Fibroblast of peridontal ligament (primary cell): ENCODE data around the gene MT1A.
A peak's percentile ranks its signal among the peaks of the same experiment; 100 is the strongest.
"Not testable (repeated sequence)": the region's sequence is repeated elsewhere in the genome, so short reads cannot be mapped to it uniquely, and the experiment has no call there.

Experiments used
- DNase-seq: peaks from one replicate; pipeline ENCODE4 v3.0.0-alpha.2; 2010; ENCODE audit errors: extremely low read depth

MT1A gene

GRCh38 chr16:56657555-56658326 lies 19.3 kb downstream of the MT1A start, which contains the start of gene MT1F:
Gene MT1F, plus strand, starts transcription at chr16:56657959. Its CDS starts 100 bp downstream, at chr16:56658059.
- DNase-seq = no peak

GRCh38 chr16:56658327-56658875 lies 19.9 kb downstream of the MT1A start:
- no peak for DNase-seq

- no peak for DNase-seq
Measured at GRCh38 chr16:56662357-56663354, 24.2 kb downstream of the MT1A start.

- no peak for DNase-seq
Measured at GRCh38 chr16:56664506-56664905, 26.0 kb downstream of the MT1A start.

GRCh38 chr16:56665286-56666261 lies 27.1 kb downstream of the MT1A start:
- DNase-seq = not testable (repeated sequence)

GRCh38 chr16:56667581-56668571 lies 29.4 kb downstream of the MT1A start, which contains the start of gene MT1G:
Gene MT1G, minus strand, starts transcription at chr16:56668065. Its CDS starts 72 bp downstream, at chr16:56667993.
- DNase-seq = no peak

- DNase-seq = no peak
Measured at GRCh38 chr16:56669005-56669839, 30.8 kb downstream of the MT1A start, which contains the start of gene MT1H. Gene MT1H, plus strand, starts transcription at chr16:56669814. Its CDS starts 71 bp downstream, at chr16:56669885.

GRCh38 chr16:56669840-56670619 lies 31.6 kb downstream of the MT1A start:
- DNase-seq = no peak

- DNase-seq = no peak
Measured at GRCh38 chr16:56670620-56670934, 32.1 kb downstream of the MT1A start.

GRCh38 chr16:56671691-56672090 lies 33.2 kb downstream of the MT1A start:
- peak; percentile 39 for DNase-seq

GRCh38 chr16:56672171-56672570 lies 33.7 kb downstream of the MT1A start:
- DNase-seq = not testable (repeated sequence)

GRCh38 chr16:56672761-56673536 lies 34.5 kb downstream of the MT1A start:
- no peak for DNase-seq

GRCh38 chr16:56673921-56674320 lies 35.5 kb downstream of the MT1A start:
- DNase-seq = peak; percentile 25

- DNase-seq = not testable (repeated sequence)
Measured at GRCh38 chr16:56674570-56674969, 36.1 kb downstream of the MT1A start.

- DNase-seq = no peak
Measured at GRCh38 chr16:56675685-56676210, 37.3 kb downstream of the MT1A start.

- DNase-seq = no peak
Measured at GRCh38 chr16:56677474-56677873, 39.0 kb downstream of the MT1A start.
